Stimulated activated CD8-positive, alpha-beta memory T cell treated with anti-CD3 and anti-CD28 coated beads, Interleukin-7, amount 100 ng/mL, for 24 hours (primary cell): ENCODE measurements around the gene SGO2.

Experiments used
- DNase-seq: peaks from one replicate; pipeline ENCODE4 v3.0.0-alpha.2; 2020; ENCODE audit warnings: low read depth

Gene SGO2

GRCh38 chr2:200525882-200526651, at the start of gene SGO2:
SGO2 (plus strand) TSS chr2:200526207; CDS start chr2:200532976, 6,769 bp downstream.
- DNase-seq: peak; percentile 91

DNA sequence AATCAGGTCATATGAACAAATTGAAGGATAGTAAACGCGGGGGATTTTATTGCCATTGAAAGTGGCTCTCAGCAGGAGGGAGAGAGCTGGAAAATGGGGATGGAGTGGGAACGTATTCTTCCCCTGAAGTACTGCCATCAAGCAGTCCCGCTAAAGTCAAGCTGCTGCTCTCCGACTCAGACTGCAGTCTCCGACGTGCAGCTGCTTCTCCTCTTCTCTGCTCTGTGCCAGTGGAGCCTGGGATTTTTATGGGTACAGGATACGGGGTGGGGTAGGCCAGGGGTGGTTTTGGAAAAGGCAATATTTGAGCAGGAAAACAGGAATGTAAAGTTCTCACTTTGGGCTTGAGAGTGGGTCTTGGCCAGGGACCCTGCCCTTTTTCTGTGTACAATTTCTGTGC, 49.2 kb upstream of the SGO2 start:
- no peak for DNase-seq

GRCh38 chr2:200477667-200478131, 48.3 kb upstream of the SGO2 start:
- DNase-seq: no peak

DNA sequence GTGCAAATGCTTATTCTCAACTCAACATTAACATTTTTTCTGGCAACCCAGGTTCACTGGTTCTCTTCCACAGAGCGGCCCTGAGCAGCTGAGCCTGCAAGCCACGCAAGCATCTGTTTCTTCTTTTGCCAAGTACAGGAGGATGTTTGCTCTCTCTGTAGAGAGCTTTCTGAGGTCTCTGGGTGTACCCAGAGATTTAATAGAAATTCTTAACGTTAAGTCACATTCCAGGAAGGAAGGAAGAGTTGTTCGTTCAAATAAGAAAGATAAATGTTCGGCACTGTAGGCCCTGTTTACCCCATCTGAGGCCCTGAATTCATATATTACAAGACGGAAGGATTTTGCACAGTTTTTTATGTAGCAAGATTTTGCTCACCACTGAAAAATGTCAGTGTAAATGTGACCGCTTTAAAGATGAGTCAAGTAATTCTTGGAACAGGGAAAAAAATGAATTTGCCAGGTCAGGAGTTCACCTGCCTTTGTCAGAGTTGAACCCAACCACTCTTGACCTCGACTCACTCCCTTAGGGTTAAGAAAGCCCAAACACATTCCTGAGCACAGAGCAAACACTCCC, 46.2 kb upstream of the SGO2 start:
- DNase-seq: no peak

- no peak for DNase-seq
Measured at GRCh38 chr2:200482194-200482593, 43.8 kb upstream of the SGO2 start.

GRCh38 chr2:200483729-200484198, 42.2 kb upstream of the SGO2 start:
- DNase-seq: no peak

DNA sequence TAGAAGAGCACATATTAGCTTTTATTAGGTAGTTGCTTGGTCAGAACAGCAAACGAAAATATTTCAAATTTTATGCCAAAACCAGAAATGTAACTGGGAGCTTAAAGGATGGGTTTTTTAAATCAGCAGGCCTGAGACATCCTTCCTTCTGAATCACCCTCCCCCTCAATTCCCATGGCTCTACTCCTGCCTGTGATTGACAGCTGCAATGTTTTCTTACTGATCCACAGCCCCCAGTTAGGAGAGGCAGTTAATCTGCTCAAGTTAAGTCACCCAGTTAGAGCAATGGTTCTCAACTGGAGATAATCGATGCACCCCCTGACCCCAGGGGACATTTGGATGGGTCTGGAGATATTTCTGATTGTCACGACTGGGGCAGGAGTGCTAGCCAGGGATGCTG, 41.1 kb upstream of the SGO2 start:
- no peak for DNase-seq

- DNase-seq: no peak
Measured at GRCh38 chr2:200486529-200486928, 39.5 kb upstream of the SGO2 start.

- DNase-seq: no peak
Measured at GRCh38 chr2:200488169-200488568, 37.8 kb upstream of the SGO2 start.

DNA sequence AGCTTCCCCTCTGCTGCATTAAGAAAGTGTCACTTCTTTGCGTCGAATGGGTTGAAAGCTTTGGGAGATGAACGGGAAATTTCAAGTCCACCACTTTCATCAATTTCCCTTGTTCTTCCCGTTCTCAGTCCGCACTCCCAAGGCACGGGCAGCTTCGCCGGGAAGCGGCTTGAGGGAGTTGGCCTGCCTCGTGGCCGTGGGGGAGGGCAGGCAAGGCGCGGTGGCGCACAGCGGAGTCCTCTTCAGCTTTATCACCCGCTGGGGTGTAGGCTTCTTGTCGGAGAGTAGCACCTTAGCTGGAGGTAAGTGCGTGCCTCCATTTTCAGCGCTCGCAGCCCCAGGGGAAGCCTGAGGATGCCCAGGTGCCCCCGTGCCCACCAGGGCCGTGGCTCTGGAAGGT, 36.0 kb upstream of the SGO2 start:
- DNase-seq: no peak

- no peak for DNase-seq
Measured at GRCh38 chr2:200492656-200493055, 33.4 kb upstream of the SGO2 start.

DNA sequence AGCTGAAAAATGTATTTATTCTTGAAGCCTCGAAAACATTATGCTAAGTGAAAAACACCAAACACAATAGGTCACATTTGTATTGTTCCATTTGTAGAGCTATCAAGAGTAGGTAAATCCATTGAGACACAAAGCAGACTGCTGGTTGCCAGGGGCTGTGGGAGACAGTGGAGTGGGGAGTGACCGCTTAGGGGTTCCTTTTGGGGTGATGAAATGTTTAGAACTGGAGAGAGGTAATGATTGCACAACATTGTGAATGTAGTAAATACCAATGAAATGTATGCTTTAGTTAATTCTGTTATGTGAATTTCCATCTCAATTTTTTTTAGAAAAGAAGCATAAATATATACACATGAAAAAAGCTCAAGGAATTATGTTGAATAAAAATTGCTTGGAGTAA, 32.0 kb upstream of the SGO2 start:
- no peak for DNase-seq

DNA sequence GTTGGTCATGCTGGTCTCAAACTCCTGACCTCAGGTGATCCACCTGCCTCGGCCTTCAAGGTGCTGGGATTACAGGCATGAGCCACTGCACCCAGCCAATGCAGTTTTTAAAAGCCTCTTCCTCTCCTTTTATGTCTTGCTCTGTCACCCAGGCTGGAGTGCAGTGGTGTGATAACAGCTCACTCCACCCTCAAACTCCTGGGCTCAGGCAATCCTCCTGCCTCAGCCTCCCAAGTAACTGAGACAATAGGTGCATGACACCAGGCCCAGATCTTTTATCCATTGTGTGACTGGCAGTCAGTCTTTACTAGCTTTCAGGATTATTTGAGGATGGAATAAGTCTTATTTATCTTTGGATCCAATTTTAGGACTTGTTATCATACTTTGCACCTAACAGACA, 29.3 kb upstream of the SGO2 start:
- DNase-seq: no peak

GRCh38 chr2:200498402-200499162, 27.4 kb upstream of the SGO2 start:
- DNase-seq: no peak

- no peak for DNase-seq
Measured at GRCh38 chr2:200502196-200502595, 23.8 kb upstream of the SGO2 start.

DNA sequence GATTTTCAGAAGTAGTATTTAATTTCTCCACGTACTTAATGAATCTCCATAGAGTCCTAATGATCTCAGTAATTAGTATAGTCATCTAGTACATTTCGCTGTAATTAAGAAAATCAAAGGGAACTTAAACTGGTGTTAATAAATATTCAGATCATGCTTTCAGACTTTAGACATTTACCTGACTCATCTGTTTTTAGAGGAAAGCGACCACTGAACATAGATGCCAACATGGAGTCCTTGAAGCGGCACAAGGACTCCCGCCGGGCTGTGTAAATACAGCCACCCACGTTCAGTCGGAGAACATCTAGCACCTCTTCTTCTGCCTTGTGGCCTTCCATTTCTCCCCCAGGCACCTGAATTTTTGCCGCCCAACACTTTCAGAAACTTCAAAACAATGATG, 19.3 kb upstream of the SGO2 start:
- DNase-seq: no peak

DNA sequence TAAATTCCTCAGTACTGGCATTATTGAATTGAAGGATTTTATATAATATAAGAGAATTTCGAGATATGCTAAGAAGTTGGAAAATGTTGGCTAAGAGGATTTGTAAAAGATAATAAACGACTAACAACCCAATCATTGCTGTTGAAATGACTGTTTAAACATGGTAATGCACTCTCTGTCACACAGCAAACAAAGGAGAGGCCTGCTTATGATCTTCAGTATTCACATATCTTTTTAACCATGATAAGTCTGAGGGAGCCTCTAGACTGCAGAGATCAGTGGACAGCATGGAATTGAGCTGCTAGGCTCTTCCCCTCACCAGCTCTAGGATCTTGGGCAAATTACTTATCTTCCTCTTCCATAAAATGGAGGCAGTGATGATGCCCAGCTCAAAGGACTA, 18.8 kb upstream of the SGO2 start:
- no peak for DNase-seq

- DNase-seq: no peak
Measured at GRCh38 chr2:200509235-200509611, 16.8 kb upstream of the SGO2 start.

DNA sequence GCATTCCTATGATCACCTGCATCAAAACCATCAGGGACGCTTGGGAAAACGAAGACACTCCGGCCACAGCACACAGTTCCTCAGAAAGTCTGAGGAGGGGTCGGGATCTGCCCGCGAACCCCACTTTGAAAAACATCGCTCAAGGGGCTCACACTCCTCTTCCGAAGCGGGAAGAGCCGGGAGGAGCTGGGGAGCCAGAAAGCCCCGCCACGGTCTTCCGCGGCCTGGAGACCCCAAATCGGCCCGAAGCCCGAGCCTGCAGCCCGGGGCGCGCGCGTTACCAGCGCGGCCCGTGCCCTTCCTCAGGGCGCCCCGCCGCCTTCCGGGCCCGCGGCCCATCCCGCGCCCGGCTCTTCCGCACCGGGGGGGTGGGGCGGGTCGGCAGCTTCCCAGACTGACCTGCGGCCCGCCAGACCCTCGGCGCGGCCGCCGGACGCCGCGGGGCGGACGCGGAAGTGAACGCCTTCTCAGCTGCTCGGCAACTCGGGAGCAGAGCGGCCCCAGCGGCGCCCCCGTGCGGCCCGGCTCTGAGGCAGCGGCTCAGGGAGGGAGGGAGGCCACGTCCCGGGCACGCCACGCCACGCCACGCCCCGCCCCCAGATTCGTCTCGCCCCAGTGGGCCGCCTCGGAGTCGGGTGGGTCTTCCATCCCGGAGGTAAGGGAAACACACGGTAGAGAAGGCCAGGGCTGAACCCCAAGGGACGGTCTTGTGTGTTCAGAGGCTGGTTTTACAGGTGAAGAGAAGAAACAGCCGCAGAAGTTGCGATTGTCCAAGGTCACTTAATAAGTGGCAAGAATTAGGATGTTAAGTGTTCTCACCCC, 16.2 kb upstream of the SGO2 start, which contains the start of gene KCTD18:
KCTD18 (minus strand) TSS at position 457 of the 822 bp plus-strand sequence. CDS start 3,052 bp downstream, outside the sequence.
- DNase-seq: peak; percentile 78

- DNase-seq: no peak
Measured at GRCh38 chr2:200515155-200515554, 10.9 kb upstream of the SGO2 start.

GRCh38 chr2:200523158-200523557, 2.8 kb upstream of the SGO2 start:
- no peak for DNase-seq

DNA sequence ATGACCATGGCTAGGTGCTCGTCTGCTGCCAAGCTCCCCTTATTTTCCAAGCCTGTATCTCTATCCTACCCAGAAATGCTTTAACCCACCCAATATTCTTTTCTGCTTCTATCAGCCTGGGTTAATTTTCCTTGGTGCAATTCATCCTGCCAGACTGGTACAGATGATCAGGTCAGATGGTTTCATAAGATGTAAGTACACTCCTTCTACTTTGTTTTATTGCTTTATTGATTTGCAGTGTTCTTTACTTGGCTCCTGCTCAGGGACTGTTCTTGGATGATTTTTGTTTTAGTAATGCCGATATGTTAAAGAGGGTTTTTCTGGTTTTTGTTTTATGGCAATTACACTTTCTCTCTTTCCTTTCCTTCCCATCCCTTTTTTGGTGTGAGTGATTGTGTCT, 2.4 kb upstream of the SGO2 start:
- DNase-seq: no peak
